ENCODE data around the gene HOXB7.

HOXB7 gene

GRCh38 chr17:48606892-48607614 lies 3.8 kb downstream of the HOXB7 start:
- DNase-seq, result no peak

- no peak for DNase-seq
These were observed 4.6 kb downstream of the HOXB7 start for GRCh38 chr17:48605991-48606891.

DNA sequence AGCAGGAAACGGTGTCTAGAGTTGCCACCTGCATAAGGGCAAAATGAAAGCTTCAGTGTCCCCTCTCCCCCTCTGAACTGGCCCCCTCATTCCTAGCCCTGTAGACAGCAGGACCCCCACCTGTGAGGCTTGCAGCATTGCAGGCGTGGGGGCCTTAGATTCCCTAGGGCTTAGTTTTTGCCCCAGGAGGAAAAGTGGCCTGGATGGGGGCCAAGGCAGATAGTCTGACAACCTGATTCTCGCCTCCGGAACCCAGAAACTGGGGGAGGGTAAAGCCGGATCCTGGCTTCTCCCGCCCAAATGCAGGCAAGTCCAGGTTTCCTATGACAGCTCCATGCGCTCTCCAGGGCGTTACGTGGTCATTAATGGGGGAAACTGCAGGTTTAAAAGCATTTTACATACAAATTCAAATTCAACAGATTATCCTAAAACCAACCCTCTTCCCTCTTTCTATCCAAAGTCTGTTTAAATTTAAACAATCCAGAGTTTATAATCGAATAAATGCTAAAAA lies 5.4 kb downstream of the HOXB7 start:
- no peak for DNase-seq

GRCh38 chr17:48604770-48605329 lies 6.0 kb downstream of the HOXB7 start, which contains the start of gene HOXB6:
HOXB6 (minus strand) TSS chr17:48604986; CDS start chr17:48598150, 6,836 bp downstream.
- no peak for DNase-seq

- DNase-seq, result no peak
These were observed 6.7 kb downstream of the HOXB7 start for GRCh38 chr17:48603959-48604769.

GRCh38 chr17:48601539-48602425 lies 9.0 kb downstream of the HOXB7 start:
- no peak for DNase-seq

DNA sequence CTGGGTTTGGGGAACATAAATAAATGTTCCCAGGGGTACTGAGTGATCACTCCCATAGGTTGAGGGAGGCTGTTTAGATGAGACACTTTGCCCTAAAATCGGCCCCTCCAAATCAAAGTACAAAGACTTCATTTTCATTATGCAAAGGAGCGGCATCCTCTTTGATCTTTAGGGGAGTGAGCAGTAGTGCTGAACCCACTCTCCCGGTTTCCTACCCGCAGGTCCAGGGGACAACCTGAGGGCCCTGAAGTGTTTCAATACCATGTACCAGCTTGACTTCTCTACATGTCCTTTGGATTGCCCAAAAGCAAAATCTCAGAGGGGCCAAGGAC lies 9.6 kb downstream of the HOXB7 start:
- DNase-seq, result no peak

GRCh38 chr17:48600244-48601098 lies 10.3 kb downstream of the HOXB7 start:
- no peak for DNase-seq

GRCh38 chr17:48599354-48599753 lies 11.5 kb downstream of the HOXB7 start:
- no peak for DNase-seq

DNA sequence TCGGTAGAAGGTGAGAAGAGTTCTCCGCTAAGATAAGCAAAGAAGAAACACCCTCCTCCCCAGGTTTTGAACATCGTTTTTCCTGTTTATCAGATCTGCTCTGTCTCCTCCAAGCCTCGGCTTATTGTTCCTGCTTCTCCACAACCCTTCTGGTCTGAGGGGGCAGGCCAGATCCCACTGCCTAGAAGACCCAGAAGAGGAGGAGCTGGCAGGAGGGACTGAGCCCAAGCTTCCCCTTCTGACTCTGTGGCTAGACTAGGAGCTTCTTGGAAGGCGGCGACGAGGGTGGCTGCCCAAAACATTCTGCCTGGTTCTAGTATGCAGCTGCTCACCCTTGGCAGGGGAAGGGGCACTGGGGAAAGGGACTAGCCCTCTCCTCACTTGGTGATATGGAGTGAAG lies 12.1 kb downstream of the HOXB7 start:
- no peak for DNase-seq

DNA sequence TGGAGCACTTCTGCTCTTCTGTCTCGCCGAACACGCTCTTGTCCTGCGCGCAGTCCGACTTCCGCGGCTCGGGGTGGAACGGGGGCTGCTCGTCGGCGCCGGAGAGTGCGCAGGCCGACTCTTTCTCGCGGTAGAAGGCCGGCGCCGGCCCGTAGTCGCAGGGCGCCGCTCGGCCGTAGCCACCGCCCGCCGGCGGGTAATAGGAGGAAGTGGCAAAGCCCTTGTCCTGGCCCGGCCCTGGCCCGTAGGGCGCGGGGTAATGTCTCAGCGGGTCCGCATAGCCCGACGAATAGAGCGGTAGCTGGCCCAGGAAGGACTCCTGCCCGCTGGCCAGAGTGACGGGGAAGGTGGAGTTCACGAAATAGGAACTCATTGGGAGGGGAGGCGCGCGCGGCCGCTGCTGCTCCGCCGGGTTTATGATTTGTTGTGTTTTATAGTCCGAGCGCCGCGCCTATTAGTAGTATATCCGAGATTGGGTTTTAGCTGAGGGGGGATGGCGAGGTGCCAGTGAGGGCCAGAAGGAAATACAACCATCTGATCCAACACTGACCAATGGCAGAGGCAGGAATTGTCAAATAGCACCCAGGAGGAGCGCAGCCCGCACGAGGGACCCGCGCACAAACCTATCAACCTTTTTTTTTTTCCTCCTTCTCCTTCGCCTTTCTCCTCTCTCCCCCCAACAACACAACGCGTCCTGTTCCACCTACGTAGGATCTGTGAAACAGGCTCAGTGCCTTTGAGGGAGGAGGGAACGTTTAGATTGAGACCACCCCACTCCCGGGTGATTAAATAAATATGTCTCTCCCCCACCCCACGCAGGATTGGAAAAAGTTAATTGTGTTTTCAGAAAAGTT lies 12.8 kb downstream of the HOXB7 start:
- DNase-seq, result no peak

DNA sequence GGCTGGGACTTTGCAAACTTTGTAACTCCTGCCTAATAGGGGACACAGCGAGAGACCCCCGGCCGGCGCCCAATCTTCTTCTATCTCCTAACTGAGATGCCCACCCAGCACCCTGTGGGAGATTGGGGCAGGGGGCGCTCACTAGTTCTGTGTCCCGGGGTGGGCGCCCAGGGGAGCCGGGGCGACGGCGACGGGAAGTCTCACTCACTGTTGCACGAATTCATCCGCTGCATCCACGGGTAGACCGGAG lies 13.4 kb downstream of the HOXB7 start:
- DNase-seq, result no peak

DNA sequence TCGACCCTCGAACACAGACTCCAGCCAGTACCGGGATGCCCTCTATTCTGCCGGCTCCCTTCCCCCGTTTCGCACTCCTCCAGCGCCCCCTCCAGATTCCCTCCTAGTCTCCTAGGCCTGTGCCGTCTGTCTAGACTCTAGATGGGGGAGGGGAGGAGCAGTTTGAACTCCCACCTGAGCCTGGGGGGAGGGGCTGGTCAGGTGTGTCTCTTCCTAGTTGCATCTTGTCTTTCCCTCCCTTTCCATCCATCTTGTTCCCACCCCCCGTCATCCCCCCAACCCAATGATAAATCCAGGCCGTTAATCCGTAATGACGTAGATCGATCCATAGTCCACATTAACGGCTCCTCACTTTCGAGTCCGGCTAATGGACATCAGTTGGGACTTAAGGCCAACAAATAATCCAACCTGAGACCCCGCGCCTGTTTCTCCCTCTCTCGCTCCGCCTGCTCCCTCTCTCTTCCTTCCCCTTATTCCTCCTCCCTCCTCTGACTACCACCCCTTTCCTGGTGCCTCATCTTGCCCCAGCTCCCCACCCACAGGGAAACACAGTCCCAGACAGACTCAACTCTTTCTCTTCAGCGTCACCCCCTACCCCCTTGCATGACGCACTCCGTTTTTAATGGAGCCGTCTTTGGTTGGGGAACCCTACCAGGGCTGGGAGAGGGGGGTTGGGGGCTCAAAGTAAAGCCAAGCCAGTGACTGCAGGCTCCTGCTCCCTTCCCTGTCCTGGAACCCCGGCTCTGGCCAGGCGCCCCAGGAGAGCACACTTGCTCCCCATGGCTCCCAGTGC lies 13.9 kb downstream of the HOXB7 start:
- no peak for DNase-seq

GRCh38 chr17:48596000-48596734 lies 14.7 kb downstream of the HOXB7 start:
- no peak for DNase-seq

GRCh38 chr17:48595278-48595999 lies 15.4 kb downstream of the HOXB7 start:
- DNase-seq, result no peak

- no peak for DNase-seq
These were observed 16.1 kb downstream of the HOXB7 start for GRCh38 chr17:48594538-48595277.
